PC-3 (cell line): ENCODE data around the gene SYDE2. TPM values are rescaled to one million over a fixed set of nuclear protein-coding genes. Genes with fewer than 3 reads are reported as not detected.

Experiments
- ATAC-seq: fragments of 200-7000 bp; cut with Tn5 transposase; 2 replicates; pipeline ENCODE4 v1.9.1; 2020; ENCODE audit warnings: mild to moderate bottlenecking, moderate library complexity
- BruUV-seq: library from RNA; stranded (reverse); fragments of 400-500 nt; replicated peaks from 2 replicates; lab custom pipeline; 2021; lab: Mats Ljungman, UMichigan
- CTCF ChIA-PET: fragments of 300-600 bp; sonication (Branson Sonifier 250); formaldehyde crosslinking; loops from one replicate; lab custom pipeline; 2022; ENCODE audit warnings: antibody characterized with exemption; lab: Charles Lee
- POLR2A ChIA-PET: fragments of 300-600 bp; sonication (Branson Sonifier 250); formaldehyde crosslinking; loops from one replicate; lab custom pipeline; 2022; ENCODE audit warnings: antibody characterized with exemption; ENCODE audit not compliant: unreplicated experiment; lab: Charles Lee
- DNase-seq: peaks from one replicate; pipeline ENCODE4 v3.0.0-alpha.2; 2015
- H2AFZ ChIP-seq: fragments of 300-600 bp; sonication (generic); 2 replicates; pipeline ENCODE4 v1.6.0; 2016; ENCODE audit warnings: antibody characterized with exemption, low read length
- H3F3A ChIP-seq: fragments of 300-600 bp; sonication (generic); one replicate; pipeline ENCODE4 v1.6.0; 2017; ENCODE audit warnings: antibody characterized with exemption, low read length, control low read depth, mild to moderate bottlenecking; ENCODE audit not compliant: unreplicated experiment
- H3K27ac ChIP-seq: fragments of 300-600 bp; sonication (generic); 2 replicates; pipeline ENCODE4 v1.5.1; 2016; ENCODE audit warnings: mild to moderate bottlenecking, low read length
- H3K27me3 ChIP-seq: fragments of 300-600 bp; sonication (generic); 2 replicates; pipeline ENCODE4 v1.6.1; 2016; ENCODE audit warnings: low read length, mixed read lengths
- H3K36me3 ChIP-seq: fragments of 300-600 bp; sonication (generic); 2 replicates; pipeline ENCODE4 v1.6.1; 2016; ENCODE audit warnings: low read depth, mixed run types, low read length, mixed read lengths
- H3K4me1 ChIP-seq: fragments of 300-600 bp; sonication (generic); 2 replicates; pipeline ENCODE4 v1.5.1; 2016; ENCODE audit warnings: low read length; ENCODE audit not compliant: insufficient read depth
- H3K4me2 ChIP-seq: fragments of 300-600 bp; sonication (generic); 2 replicates; pipeline ENCODE4 v1.6.0; 2016; ENCODE audit warnings: low read length
- H3K4me3 ChIP-seq: fragments of 300-600 bp; sonication (generic); 2 replicates; pipeline ENCODE4 v1.5.1; 2016; ENCODE audit warnings: mild to moderate bottlenecking, low read length, mixed read lengths
- H3K79me2 ChIP-seq: fragments of 300-600 bp; sonication (generic); 2 replicates; pipeline ENCODE4 v1.6.1; 2017; ENCODE audit warnings: low read length, mixed read lengths
- H3K9ac ChIP-seq: fragments of 300-600 bp; sonication (generic); 2 replicates; pipeline ENCODE4 v1.6.0; 2016; ENCODE audit warnings: mild to moderate bottlenecking, low read length
- H3K9me2 ChIP-seq: fragments of 300-600 bp; sonication (generic); replicated peaks from 2 replicates; pipeline ENCODE4 v1.6.1; 2016; ENCODE audit warnings: mixed run types, low read length, mixed read lengths
- H3K9me3 ChIP-seq: fragments of 300-600 bp; sonication (generic); 2 replicates; pipeline ENCODE4 v1.6.1; 2016; ENCODE audit warnings: low read length, mixed read lengths
- H4K20me1 ChIP-seq: fragments of 300-600 bp; sonication (generic); 2 replicates; pipeline ENCODE4 v1.6.1; 2016; ENCODE audit warnings: low read length, mixed read lengths
- CTCF ChIP-seq: fragments of 300-600 bp; sonication (generic); conservative IDR thresholded peaks from 2 replicates; pipeline ENCODE4 v1.5.1; 2017; ENCODE audit warnings: antibody characterized with exemption, low read depth, mild to moderate bottlenecking, low read length
- EZH2 ChIP-seq: fragments of 300-600 bp; sonication (generic); IDR thresholded peaks from one replicate; pipeline ENCODE4 v1.6.1; 2017; ENCODE audit warnings: antibody characterized with exemption, mild to moderate bottlenecking, low read length; ENCODE audit not compliant: unreplicated experiment
- EZH2phosphoT487 ChIP-seq: fragments of 300-600 bp; sonication (generic); IDR thresholded peaks from 2 replicates; pipeline ENCODE4 v1.6.1; 2018; ENCODE audit warnings: mild to moderate bottlenecking, antibody characterized with exemption, low read length, borderline replicate concordance
- intact Hi-C: fragments of 100-400 bp; cut with micrococcal nuclease; formaldehyde crosslinking; loops from 2 replicates; pipeline ENCODE4 v1.9.0; 2023
- total RNA-seq: library from RNA; depleted of rRNA; stranded (reverse); fragments of >200 nt; gene quantifications from 2 replicates; pipeline ENCODE4 v1.2.3, GENCODE V29; 2014

SYDE2 gene
- total RNA-seq, 1 experiment from 2014 or later, result 4.4 TPM

DNA sequence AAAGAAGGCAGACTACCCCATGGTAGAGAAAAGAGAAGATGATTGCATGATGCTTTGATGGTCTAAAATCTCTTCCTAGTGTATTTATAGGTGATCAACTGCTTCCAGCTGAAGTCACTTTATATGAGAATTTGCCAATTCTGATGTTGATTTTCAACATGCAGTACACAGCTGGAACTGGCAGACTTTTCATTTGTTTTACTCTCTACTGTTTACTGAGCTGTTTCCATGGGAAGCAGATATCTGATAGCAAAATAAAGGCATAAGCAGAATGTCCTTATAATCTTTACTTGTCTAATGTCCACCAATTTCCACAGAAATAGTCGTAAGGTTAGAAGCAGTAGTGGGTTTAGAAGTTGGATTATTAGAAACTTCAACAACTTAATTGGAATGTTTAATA, 74.9 kb downstream of the SYDE2 start:
- ATAC-seq, result no peak

DNA sequence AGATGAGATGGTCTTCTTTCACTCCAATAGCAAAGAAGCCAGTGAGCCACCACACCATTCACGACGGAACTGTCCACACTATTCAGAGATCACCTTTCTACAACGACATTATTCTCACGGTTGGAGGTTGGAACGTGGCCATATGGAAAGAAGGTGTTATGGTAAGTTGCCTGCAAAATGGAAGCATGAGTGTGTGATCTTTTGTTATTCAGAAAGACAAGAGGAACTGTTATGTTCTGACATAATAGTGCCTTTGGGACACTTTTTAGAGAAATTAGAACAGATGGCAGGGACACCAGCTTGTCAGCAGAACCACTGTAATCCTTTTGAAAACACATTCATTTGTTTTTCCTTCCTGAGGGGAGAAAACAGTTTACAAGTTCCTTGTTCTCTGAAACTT, 76.7 kb downstream of the SYDE2 start:
- no peaks in the 10 kb centered on the region for H3K79me2 ChIP-seq
- H3K4me2 ChIP-seq, result no peak overlapping the region
- H3F3A ChIP-seq, result no peaks in the 10 kb centered on the region
- no peak for TF ChIP-seq EZH2
- no peak for TF ChIP-seq EZH2phosphoT487
- no peak for TF ChIP-seq CTCF
- no peaks in the 10 kb centered on the region for H3K36me3 ChIP-seq
- no peaks in the 10 kb centered on the region for H3K4me1 ChIP-seq
- H2AFZ ChIP-seq, result no peak overlapping the region
- intact Hi-C loops, result no loop called here
- ChIA-PET CTCF (no interaction called here), POLR2A (no interaction called here)
- H4K20me1 ChIP-seq, result no peaks in the 10 kb centered on the region
- no peaks in the 10 kb centered on the region for H3K27me3 ChIP-seq
- H3K9me2 ChIP-seq, result no peaks in the 10 kb centered on the region
- DNase-seq (no peak), ATAC-seq (no peak)
- no peak overlapping the region for H3K27ac ChIP-seq
- H3K4me3 ChIP-seq, result no peak overlapping the region
- no peaks in the 10 kb centered on the region for H3K9me3 ChIP-seq
- BruUV-seq, result no TSS peak
- no peak overlapping the region for H3K9ac ChIP-seq

More for the DNA sequence above, 74.9 kb downstream of the SYDE2 start:
- Histone ChIP-seq H3K9ac (no peak overlapping the region), H3K9me3 (no peaks in the 10 kb centered on the region), H3F3A (no peaks in the 10 kb centered on the region), H3K36me3 (no peaks in the 10 kb centered on the region), H4K20me1 (no peaks in the 10 kb centered on the region), H2AFZ (no peak overlapping the region), H3K9me2 (no peaks in the 10 kb centered on the region), H3K27me3 (no peaks in the 10 kb centered on the region), H3K4me3 (no peak overlapping the region), H3K27ac (no peak overlapping the region), H3K79me2 (no peaks in the 10 kb centered on the region), H3K4me2 (no peak overlapping the region), H3K4me1 (no peaks in the 10 kb centered on the region)
- no peak for DNase-seq
- no peak for TF ChIP-seq EZH2
- no peak for TF ChIP-seq CTCF
- TF ChIP-seq EZH2phosphoT487, result no peak
- ChIA-PET POLR2A (no interaction called here), CTCF (no interaction called here)
- no TSS peak for BruUV-seq
- intact Hi-C loops, result no loop called here

- DNase-seq, result no peak
- Histone ChIP-seq H2AFZ (no peak overlapping the region), H3K4me3 (no peak overlapping the region), H3F3A (no peaks in the 10 kb centered on the region), H3K9me3 (no peaks in the 10 kb centered on the region), H3K4me2 (no peak overlapping the region), H3K27me3 (no peaks in the 10 kb centered on the region), H3K36me3 (no peaks in the 10 kb centered on the region), H3K9ac (no peak overlapping the region), H3K79me2 (no peaks in the 10 kb centered on the region), H3K4me1 (no peaks in the 10 kb centered on the region), H4K20me1 (no peaks in the 10 kb centered on the region), H3K9me2 (no peaks in the 10 kb centered on the region), H3K27ac (no peak overlapping the region)
- TF ChIP-seq EZH2 (no peak), EZH2phosphoT487 (no peak), CTCF (no peak)
- ATAC-seq, result no peak
- ChIA-PET CTCF (no interaction called here), POLR2A (no interaction called here)
- intact Hi-C loops, result no loop called here
- BruUV-seq, result no TSS peak
Measured at GRCh38 chr1:85122169-85122568, 78.6 kb downstream of the SYDE2 start.
